HUDEP-2 (cell line): ENCODE data around the gene ARHGAP24.

ENCODE experiments used
- DNase-seq, 76 experiments: peaks; one replicate each; lab custom pipeline; 2025; ENCODE audit not compliant: unreplicated experiment in 76 of 76; lab: John Stamatoyannopoulos, UW

The ARHGAP24 gene

GRCh38 chr4:85573270-85573669, 98.3 kb downstream of the ARHGAP24 start:
- DNase-seq: no peak

GRCh38 chr4:85577307-85577706, 102.4 kb downstream of the ARHGAP24 start:
- DNase-seq: no peak

DNA sequence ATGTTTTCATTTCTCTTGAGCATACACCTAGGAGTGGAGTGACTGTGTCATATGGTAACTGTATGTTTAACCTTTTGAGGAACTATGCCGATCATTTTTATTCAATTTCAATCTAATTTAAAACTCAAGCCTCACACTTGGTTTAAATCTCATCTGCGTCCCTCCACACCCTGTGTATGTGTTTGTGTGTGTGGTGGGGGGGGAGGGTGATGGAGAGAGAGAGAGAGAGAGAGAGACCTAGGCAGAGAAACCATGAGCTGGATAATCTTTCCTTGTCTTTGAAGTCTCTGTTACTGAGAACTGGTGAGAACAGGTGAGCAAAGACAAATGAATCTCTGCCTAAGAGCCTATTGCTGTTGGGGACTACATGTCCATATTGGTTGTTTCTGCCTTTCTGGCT, 105.0 kb downstream of the ARHGAP24 start:
- DNase-seq: no peak

DNA sequence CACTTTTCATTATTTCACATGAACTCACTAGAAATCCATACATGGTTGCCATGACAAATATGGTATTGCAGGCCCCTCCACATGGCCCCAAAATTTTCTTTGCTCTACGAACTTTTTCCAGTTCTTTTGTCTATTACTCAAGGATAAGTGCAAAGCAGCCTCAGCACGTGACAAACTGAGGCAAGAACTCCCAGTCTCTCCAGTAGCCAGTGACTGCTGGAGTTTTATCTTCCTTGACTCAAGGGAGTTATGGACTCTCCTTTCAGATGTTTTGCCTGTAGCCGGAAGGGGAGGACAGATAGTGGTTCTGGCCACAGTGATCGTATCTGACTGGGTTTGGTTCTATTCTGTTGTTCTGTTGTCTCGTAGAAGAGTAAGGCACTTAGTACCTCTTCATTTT, 105.5 kb downstream of the ARHGAP24 start:
- DNase-seq: no peak

DNA sequence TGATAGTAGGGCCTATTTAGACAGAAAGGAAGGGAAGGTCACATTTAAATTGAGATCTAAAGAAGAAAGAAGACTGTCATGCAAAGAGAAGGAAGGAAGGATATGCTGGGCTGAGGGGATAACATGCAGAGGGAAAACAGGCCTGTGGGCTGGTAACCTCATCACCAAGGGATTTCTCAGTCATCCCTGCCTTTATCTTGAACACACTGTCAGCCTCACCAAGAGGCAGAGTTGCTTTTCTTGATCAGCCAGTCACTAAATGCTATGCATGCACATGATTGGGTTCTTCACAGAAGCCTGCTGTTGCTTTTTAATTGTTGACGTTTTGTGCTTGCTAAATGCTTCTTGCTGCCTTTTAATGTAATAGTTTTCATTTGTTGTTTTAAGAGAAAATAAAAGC, 113.0 kb downstream of the ARHGAP24 start:
- DNase-seq: no peak

DNA sequence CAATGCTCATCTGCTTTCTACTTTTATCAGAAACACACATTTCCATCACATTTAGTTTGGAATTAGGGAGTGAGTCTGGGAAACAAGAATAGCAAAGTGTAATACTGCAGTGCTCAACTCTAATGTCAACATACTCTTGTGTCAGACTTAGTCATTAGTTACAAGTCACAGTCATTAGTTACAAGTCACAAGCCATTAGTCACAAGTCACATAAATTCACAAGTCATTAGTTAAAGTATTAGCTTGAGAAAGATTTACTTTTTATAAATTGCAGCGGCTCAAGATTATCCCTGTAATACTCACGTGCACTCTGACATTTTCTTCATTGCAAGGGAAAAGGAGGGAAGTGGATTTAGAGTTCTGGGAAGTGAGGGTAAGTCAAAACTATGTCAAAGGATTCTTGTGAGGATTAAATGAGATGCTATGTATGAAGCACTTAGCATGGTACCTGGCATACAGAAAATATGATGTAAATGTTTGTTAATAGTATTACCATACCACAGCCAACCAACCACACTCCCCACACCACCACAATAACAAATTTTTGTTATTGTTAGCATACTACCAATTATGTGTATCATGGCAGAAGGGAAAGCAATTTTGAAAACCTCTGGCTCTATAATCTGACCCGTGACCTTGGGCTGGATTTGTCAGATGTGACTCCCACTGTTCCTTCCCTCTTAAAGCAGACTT, 116.6 kb downstream of the ARHGAP24 start:
- no peak for DNase-seq

DNA sequence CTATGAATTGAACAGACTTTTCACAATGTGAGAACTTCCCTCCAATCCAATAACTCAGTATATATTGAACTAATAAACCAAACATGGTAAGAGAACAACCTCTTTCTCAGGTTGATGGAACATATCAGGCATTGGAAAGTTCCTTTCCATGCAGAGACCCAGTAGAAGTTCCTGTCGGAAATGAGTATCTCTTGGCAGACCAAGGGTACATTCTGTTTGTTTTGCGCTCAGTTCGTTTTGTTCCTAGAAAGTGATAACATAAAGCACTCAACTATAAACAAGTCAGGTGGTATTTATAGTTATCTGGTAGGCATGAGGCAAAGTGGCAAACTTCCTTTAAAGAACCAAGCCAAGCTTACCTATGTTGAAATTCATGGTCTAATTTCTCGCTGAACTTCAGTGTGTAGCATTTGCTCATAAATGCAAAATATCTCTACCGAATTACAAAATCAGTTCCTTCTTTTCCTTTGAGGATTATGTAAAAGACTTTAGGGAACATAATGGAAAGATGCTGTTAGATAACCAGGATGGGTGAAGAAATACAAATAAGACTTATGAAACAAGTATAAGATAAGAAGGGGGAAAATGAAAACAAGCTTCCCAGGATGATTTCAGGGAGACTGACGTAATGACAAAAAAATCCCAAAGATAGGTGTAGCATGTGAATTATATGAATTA, 120.3 kb downstream of the ARHGAP24 start:
- DNase-seq: no peak

DNA sequence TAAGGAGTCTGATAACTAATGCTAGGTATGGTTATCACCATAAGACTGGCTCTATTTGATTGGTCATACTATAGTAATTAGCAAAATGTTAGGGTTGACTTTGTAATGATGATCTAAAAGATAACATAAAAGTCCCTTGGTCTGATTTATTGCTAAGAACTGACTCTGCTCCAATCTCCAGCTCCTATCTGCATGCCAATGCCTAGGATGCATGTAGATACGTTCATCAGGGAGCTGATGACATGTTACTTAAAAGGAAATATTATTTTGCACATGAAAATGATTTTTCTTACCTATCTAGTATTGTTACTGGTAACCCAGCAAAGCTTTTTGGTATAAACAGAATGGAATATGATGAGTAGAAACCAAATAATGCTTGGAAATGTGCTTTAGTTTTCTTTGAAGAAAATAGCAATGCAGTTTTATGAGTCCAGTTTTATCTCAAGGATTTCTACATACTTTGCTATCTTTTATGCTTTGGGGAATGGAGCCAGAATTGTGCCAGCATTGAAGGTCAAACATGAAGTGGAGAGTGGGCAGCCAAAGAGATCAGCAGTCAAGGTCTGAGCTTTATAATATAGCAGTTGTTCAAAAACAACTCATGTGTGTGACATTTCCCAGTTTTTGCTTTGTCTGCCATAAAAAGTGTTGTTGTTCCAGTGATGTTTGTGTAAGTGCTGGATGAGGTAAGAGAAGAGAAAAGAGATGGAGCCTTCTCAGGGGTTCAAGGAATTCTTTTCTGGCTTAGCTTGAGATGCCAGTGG, 121.0 kb downstream of the ARHGAP24 start:
- no peak for DNase-seq

- DNase-seq: no peak
Measured at GRCh38 chr4:85598936-85599335, 124.0 kb downstream of the ARHGAP24 start.

DNA sequence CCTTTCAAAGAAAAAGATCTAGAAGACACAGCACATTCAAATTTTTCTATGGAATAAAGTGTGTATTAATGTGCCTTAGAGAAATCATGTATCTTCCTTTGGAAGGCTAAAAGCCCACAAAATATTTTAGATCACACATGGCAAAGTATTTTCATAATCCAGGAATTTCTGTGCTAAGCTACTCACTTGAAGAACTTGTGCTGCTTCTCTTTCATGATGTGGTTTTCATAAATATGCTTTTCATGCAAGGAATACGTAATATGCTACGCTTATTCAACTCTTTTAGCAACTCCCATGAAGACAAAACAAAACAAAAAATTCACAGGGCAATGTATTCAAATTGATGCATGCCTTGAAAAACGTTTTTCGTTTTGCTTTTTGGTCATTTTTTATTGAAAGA, 125.6 kb downstream of the ARHGAP24 start:
- DNase-seq: no peak

DNA sequence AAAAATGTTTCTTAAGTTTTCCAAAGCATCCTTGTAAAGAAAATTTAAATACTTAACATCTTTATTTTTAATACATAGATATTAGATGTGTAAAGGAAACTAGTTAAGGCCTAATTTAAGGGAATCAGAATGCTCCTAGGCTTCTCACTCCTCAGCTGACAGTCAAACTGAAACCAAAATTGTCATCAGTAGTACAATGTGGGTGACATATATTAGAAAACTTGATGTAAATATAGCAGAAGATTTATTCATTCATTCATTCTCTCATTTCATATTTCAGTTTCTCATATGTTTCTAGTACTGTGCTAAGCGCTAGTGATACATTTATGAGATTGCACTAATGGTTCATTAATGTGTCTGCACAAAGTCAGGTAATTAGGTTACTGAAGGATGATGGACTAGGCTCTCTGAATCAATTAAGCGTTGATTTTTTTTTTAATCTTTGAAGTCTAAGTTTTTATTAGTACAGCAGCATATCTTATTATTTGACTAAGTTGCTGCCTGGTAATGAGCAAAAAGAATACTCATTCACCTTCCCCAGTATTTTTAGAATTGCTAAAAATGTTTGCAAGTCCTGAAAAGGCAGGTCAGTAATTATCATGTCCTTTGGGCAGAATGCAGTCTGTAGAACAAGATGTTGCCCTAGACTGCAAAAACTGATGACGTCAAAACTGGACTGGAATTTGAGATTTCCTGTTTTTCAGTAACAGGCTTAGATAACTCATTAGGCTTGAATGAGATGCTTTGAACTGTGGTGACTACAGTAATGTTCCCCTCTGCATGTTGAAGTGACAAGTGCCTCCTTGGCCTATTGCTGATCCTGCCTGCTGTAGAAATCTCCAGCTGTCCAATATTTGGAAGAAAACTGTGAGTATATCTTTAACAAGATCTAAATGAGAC, 128.7 kb downstream of the ARHGAP24 start:
- DNase-seq: no peak

DNA sequence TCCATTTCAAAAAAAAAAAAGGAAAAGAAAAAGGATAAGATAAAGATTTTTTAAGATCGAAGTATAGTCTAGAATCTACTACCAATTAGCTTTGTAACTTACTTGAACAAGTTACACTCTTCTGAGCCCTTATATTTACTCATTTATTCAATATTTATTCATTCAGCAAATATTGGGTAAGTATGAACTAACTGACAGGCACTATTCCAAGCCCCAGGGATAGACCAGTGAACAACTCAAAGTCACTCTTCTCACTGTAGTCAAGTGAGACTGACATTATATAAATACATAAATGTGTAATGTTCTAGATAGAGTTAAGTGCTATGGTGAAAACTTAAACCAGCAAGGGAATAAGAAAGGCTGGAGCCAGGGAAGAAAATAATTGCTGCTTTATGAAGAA, 131.6 kb downstream of the ARHGAP24 start:
- DNase-seq: no peak

DNA sequence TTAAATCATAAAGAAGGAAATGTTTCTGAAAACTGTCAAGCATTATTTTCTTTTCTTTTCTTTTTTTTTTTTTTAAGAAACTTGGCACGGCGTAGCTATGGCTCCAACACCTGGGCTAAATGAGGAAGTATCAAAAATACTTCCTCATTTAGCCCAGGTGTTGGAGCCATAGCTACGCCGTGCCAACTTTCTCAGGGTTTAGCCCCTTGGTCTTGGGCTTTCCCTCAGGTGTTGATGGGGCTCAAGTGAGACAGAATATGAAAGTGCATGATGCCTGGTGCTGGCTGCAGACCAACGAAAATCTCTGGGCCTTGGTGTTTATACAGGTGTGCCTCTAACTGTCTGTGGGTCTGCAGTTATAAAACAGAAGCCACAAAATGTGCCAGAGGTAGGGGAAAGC, 132.7 kb downstream of the ARHGAP24 start:
- DNase-seq: no peak

- no peak for DNase-seq
Measured at GRCh38 chr4:85610450-85610849, 135.5 kb downstream of the ARHGAP24 start.

DNA sequence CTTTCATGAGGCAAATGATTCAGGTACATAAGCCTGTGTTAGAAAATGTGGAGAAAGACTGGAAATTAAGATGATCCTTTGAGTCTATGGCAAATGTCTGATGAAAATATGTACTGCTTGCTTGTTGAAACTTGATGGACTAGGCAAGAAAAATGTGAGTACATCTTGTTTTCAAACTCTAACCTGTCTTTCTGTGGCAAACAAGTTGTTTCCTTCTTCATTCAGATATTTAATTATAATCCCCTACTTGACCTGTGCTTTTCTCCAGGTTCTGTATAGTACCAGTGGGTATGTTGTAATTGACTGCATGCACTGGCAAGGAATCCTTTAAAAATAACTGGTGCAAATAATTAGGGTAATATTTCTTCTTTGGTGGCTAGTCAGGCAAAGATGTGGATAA, 136.7 kb downstream of the ARHGAP24 start:
- no peak for DNase-seq

GRCh38 chr4:85613901-85614300, 139.0 kb downstream of the ARHGAP24 start:
- DNase-seq: no peak

- no peak for DNase-seq
Measured at GRCh38 chr4:85615952-85616351, 141.0 kb downstream of the ARHGAP24 start.

DNA sequence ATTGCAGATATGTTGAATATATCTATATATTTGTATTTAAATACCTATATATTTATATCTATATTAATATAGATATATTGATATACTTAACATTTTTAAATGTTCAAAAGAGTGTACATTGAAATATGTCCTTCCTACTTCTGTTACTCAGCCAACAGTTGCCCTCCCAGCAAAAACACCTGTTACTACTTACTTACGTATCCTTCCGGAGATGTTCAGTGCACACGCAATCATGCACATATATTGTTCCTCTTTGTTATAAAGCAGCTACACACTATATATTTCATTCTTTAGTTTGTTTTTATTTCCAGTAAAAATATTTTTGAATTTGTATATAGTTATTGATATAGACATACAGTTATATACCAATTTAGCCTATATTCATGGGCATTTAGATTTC, 142.3 kb downstream of the ARHGAP24 start:
- DNase-seq: no peak

GRCh38 chr4:85632981-85633380, 158.0 kb downstream of the ARHGAP24 start:
- no peak for DNase-seq

DNA sequence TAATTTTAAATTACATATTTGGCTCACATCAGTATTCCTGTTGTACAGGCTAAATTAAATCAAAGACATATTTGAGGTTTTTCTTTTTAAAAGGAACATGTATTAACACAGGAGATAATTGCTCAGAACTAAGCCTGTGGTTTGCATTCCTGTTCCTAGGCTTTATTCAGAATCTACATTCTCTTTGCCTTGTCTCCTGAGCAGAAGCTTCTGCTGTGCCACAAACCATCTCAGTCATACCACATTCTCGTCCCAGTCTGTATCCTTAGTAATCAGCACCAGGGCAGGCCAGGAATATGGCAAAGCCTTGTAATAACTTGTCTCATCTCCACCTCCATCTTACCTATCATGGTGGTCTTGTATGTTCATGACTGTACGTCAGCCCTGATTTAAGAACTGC, 162.8 kb downstream of the ARHGAP24 start:
- no peak for DNase-seq

GRCh38 chr4:85639946-85640345, 165.0 kb downstream of the ARHGAP24 start:
- DNase-seq: peak in 4 of 76 experiments; percentile 0 to 8 (median 2)
